ENCODE data around the gene TAS2R31. TPM values are rescaled to one million over a fixed set of nuclear protein-coding genes. Genes with fewer than 3 reads are reported as not detected.

The TAS2R31 gene
- total and polyA plus RNA-seq, 2 donors (not counting 3 experiments of a cell fraction or from before 2014, with no cell fraction given), result 0.12 to 3.2 TPM

DNA sequence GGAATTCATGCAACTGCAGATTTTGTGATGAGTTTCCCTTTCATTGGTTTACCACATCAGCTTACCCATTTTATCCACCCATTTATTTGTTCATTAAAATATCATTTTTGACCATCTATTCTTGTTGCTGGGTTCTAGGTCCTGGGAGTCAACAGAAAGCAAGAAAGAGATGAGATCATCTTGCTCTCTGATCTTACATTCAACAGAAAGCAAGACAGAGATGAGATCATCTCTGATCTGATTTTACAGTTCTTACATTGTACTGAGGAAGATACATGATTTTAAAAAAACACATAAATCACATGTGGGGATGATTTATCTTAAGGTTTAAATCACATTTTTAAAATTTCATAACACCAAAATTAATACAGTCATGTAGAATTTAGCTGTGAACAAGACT is 28.6 kb upstream of the TAS2R31 start:
- DNase-seq (ENCODE audit: low read depth, low spot score) (no peak), FAIRE-seq (no peak)
- H3K4me2 ChIP-seq (ENCODE audit: insufficient read depth, low read length), result no peak overlapping the region
- H2AFZ ChIP-seq (ENCODE audit: low read depth, low read length), result no peak overlapping the region
- no peaks in the 10 kb centered on the region for H4K20me1 ChIP-seq (replicated peaks; ENCODE audit: control insufficient read depth, extremely low read depth, insufficient read depth, low read length)
- no peaks in the 10 kb centered on the region for H3K36me3 ChIP-seq (ENCODE audit: control insufficient read depth in 2 of 2, extremely low read depth in 1 of 2, insufficient read depth in 2 of 2, low read length in 2 of 2)
- BruUV-seq (replicated peaks), result no TSS peak
- H3K9me1 ChIP-seq (replicated peaks; ENCODE audit: control insufficient read depth, extremely low read depth, insufficient read depth, low read length), result no peaks in the 10 kb centered on the region
- intact Hi-C loops (cut with micrococcal nuclease) (no loop called here), dilution Hi-C loops (cut with MboI; ENCODE audit: extremely low pct_ligation_motif_present, low sequenced_read_pairs) (no loop called here)
- H3K9ac ChIP-seq (replicated peaks; ENCODE audit: extremely low read depth, insufficient read depth, low read length), result no peak overlapping the region
- no peaks in the 10 kb centered on the region for H3K4me1 ChIP-seq (ENCODE audit: control insufficient read depth, extremely low read depth, insufficient read depth, low read length)
- no peaks in the 10 kb centered on the region for H3K27me3 ChIP-seq (ENCODE audit: control insufficient read depth in 2 of 2, insufficient read depth in 2 of 2, low read length in 2 of 2)
- no peak overlapping the region for H3K27ac ChIP-seq (ENCODE audit: insufficient read depth, low read depth, low read length)
- H3K79me2 ChIP-seq (ENCODE audit: control insufficient read depth, insufficient read depth, low read length), result peaks cover 4% of the 10 kb centered on the region
- H3K4me3 ChIP-seq (replicated peaks in 1 of 3; ENCODE audit: insufficient read depth in 1 of 3, low read depth in 1 of 3, low read length in 3 of 3), result no peak overlapping the region
- ChIA-PET CTCF (no interaction called here), POLR2A (no interaction called here)
- H3K9me3 ChIP-seq (replicated peaks; ENCODE audit: control insufficient read depth, insufficient read depth, low read length), result no peaks in the 10 kb centered on the region
- TF ChIP-seq POLR2A (IDR thresholded peaks at IDR 0.05; ENCODE audit: low read depth, low read length) (no peak), POLR2AphosphoS5 (IDR thresholded peaks at IDR 0.05; ENCODE audit: insufficient read depth, low read depth, low read length) (no peak), EZH2 (IDR thresholded peaks at IDR 0.05; ENCODE audit: borderline replicate concordance, low read depth, low read length, severe bottlenecking) (no peak), FOS (IDR thresholded peaks at IDR 0.05; ENCODE audit: borderline replicate concordance, insufficient read depth, low read length) (no peak), GATA2 (IDR thresholded peaks at IDR 0.05; ENCODE audit: insufficient read depth, insufficient read length, low read depth, low read length) (no peak), MYC (IDR thresholded peaks at IDR 0.05; ENCODE audit: low read depth, low read length) (no peak), JUN (IDR thresholded peaks at IDR 0.05; ENCODE audit: borderline replicate concordance, insufficient read depth, insufficient read length, low read depth) (no peak)
- TF ChIP-seq, protein P1, sequence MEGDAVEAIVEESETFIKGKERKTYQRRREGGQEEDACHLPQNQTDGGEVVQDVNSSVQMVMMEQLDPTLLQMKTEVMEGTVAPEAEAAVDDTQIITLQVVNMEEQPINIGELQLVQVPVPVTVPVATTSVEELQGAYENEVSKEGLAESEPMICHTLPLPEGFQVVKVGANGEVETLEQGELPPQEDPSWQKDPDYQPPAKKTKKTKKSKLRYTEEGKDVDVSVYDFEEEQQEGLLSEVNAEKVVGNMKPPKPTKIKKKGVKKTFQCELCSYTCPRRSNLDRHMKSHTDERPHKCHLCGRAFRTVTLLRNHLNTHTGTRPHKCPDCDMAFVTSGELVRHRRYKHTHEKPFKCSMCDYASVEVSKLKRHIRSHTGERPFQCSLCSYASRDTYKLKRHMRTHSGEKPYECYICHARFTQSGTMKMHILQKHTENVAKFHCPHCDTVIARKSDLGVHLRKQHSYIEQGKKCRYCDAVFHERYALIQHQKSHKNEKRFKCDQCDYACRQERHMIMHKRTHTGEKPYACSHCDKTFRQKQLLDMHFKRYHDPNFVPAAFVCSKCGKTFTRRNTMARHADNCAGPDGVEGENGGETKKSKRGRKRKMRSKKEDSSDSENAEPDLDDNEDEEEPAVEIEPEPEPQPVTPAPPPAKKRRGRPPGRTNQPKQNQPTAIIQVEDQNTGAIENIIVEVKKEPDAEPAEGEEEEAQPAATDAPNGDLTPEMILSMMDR (IDR thresholded peaks at IDR 0.05; ENCODE audit: extremely low read depth in 1 of 2, insufficient read depth in 1 of 2, low read depth in 1 of 2, low read length in 2 of 2), result no peak
- TF ChIP-seq, protein P2, sequence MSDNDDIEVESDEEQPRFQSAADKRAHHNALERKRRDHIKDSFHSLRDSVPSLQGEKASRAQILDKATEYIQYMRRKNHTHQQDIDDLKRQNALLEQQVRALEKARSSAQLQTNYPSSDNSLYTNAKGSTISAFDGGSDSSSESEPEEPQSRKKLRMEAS (IDR thresholded peaks at IDR 0.05; ENCODE audit: insufficient read depth, insufficient read length), result no peak

Measured in endothelial cell of umbilical vein (primary cell).